SK-N-MC (cell line): ENCODE results near the gene KIF21B.

Experiments used
- DNase-seq: peaks from one replicate; pipeline ENCODE4 v3.0.0-alpha.2; 2011; ENCODE audit warnings: low read depth, low spot score
- H3K27ac ChIP-seq: fragments of 200-600 bp; sonication (generic); 2 replicates; pipeline ENCODE4 v1.5.1; 2016; ENCODE audit warnings: mixed run types
- H3K36me3 ChIP-seq: fragments of 200-600 bp; sonication (generic); 2 replicates; pipeline ENCODE4 v1.6.1; 2017; ENCODE audit warnings: antibody characterized with exemption, low read length, mixed read lengths; ENCODE audit not compliant: insufficient read depth
- H3K4me3 ChIP-seq: fragments of 200-600 bp; sonication (generic); 2 replicates; pipeline ENCODE4 v1.5.1; 2016
- H3K9ac ChIP-seq: fragments of 200-600 bp; sonication (generic); 2 replicates; pipeline ENCODE4 v1.8.0; 2017; ENCODE audit warnings: mixed run types, mixed read lengths; ENCODE audit not compliant: insufficient read length
- H3K9me3 ChIP-seq: fragments of 200-600 bp; sonication (generic); 2 replicates; pipeline ENCODE4 v1.6.1; 2017; ENCODE audit warnings: low read depth, mild to moderate bottlenecking, antibody characterized with exemption, low read length, moderate library complexity, mixed read lengths
- EZH2 ChIP-seq: fragments of 200-600 bp; sonication (generic); IDR thresholded peaks from one replicate; pipeline ENCODE4 v1.6.1; 2017; ENCODE audit warnings: antibody characterized with exemption
- FOXP2 ChIP-seq: optimal IDR thresholded peaks from 2 replicates; pipeline ENCODE3; 2011; ENCODE audit warnings: mild to moderate bottlenecking, moderate library complexity; ENCODE audit not compliant: insufficient read depth; ENCODE audit errors: extremely low read length, control extremely low read depth
- POLR2AphosphoS5 ChIP-seq: IDR thresholded peaks from 2 replicates; pipeline ENCODE4 v1.6.1; 2012; ENCODE audit warnings: mild to moderate bottlenecking, low read depth, low read length, borderline replicate concordance

KIF21B gene, protein sequence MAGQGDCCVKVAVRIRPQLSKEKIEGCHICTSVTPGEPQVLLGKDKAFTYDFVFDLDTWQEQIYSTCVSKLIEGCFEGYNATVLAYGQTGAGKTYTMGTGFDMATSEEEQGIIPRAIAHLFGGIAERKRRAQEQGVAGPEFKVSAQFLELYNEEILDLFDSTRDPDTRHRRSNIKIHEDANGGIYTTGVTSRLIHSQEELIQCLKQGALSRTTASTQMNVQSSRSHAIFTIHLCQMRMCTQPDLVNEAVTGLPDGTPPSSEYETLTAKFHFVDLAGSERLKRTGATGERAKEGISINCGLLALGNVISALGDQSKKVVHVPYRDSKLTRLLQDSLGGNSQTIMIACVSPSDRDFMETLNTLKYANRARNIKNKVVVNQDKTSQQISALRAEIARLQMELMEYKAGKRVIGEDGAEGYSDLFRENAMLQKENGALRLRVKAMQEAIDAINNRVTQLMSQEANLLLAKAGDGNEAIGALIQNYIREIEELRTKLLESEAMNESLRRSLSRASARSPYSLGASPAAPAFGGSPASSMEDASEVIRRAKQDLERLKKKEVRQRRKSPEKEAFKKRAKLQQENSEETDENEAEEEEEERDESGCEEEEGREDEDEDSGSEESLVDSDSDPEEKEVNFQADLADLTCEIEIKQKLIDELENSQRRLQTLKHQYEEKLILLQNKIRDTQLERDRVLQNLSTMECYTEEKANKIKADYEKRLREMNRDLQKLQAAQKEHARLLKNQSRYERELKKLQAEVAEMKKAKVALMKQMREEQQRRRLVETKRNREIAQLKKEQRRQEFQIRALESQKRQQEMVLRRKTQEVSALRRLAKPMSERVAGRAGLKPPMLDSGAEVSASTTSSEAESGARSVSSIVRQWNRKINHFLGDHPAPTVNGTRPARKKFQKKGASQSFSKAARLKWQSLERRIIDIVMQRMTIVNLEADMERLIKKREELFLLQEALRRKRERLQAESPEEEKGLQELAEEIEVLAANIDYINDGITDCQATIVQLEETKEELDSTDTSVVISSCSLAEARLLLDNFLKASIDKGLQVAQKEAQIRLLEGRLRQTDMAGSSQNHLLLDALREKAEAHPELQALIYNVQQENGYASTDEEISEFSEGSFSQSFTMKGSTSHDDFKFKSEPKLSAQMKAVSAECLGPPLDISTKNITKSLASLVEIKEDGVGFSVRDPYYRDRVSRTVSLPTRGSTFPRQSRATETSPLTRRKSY (N-terminal part only)

GRCh38 chr1:201023517-201023902, at the start of gene KIF21B:
Gene KIF21B (minus strand): TSS chr1:201023714. CDS start chr1:201023383, 331 bp downstream.
- H3K27ac ChIP-seq, result no peak within 1 kb of the TSS
- H3K9me3 ChIP-seq, result no peaks in the 10 kb centered on the region
- H3K36me3 ChIP-seq, result no peaks in the 10 kb centered on the region
- no peak for DNase-seq
- H3K4me3 ChIP-seq, result peak within 1 kb of the TSS; percentile 83
- no peak for TF ChIP-seq FOXP2
- peak within 1 kb of the TSS; percentile 48 for H3K9ac ChIP-seq

- Histone ChIP-seq H3K4me3 (no peak overlapping the region), H3K27ac (no peak overlapping the region), H3K36me3 (no peaks in the 10 kb centered on the region), H3K9ac (no peak overlapping the region), H3K9me3 (no peaks in the 10 kb centered on the region)
- TF ChIP-seq POLR2AphosphoS5 (no peak), EZH2 (no peak), FOXP2 (no peak)
- no peak for DNase-seq
Measured at GRCh38 chr1:201072922-201073321, 49.4 kb upstream of the KIF21B start.

DNA sequence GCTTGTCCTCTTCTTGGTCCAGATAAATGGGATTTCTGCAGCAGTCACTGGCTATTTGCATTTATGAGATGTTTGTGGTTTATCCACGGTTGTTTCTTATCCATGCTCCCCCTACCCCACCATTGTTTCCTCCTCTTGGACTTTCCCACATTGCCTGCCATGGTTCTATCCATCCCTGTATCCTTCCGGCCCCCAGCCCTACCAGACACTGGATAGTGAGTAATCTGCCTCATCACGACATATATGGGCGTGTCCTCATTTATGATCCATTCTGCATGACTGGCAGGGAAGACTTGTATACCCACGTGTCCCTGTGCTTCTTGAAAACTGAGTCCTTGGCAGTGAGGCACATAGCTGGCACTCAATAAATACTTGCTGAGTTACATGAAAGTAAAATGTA, 48.6 kb upstream of the KIF21B start:
- TF ChIP-seq EZH2 (no peak), FOXP2 (no peak), POLR2AphosphoS5 (no peak)
- DNase-seq, result no peak
- H3K9ac ChIP-seq, result no peak overlapping the region
- H3K27ac ChIP-seq, result no peak overlapping the region
- no peak overlapping the region for H3K4me3 ChIP-seq
- no peaks in the 10 kb centered on the region for H3K9me3 ChIP-seq
- no peaks in the 10 kb centered on the region for H3K36me3 ChIP-seq

GRCh38 chr1:201069636-201070035, 46.1 kb upstream of the KIF21B start:
- Histone ChIP-seq H3K9ac (no peak overlapping the region), H3K4me3 (no peak overlapping the region), H3K36me3 (no peaks in the 10 kb centered on the region), H3K27ac (no peak overlapping the region), H3K9me3 (no peaks in the 10 kb centered on the region)
- no peak for TF ChIP-seq EZH2
- TF ChIP-seq FOXP2, result no peak
- TF ChIP-seq POLR2AphosphoS5, result no peak
- no peak for DNase-seq

DNA sequence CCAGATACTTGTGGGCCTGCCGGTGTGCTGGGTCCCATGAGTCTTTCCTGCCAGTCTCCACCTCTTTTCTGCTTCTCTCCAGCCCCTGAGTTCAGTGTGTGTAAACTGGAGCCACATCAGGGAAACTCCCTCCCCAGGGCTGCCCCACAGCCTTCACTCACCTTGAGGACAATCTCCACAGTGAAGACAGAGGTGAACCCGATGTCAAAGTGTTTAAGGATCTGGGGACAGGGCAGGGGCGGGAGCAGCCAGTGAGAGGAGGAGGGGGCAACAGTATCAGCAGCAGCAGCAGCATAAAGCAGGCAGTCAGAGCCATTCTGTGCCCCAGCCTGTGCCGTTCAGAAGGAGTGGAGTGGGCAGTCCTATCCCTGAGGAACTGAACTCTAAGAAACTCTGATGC, 45.5 kb upstream of the KIF21B start:
- no peaks in the 10 kb centered on the region for H3K9me3 ChIP-seq
- TF ChIP-seq EZH2, result no peak
- no peak for TF ChIP-seq POLR2AphosphoS5
- no peak for TF ChIP-seq FOXP2
- DNase-seq, result no peak
- no peak overlapping the region for H3K27ac ChIP-seq
- H3K4me3 ChIP-seq, result no peak overlapping the region
- no peak overlapping the region for H3K9ac ChIP-seq
- no peaks in the 10 kb centered on the region for H3K36me3 ChIP-seq

GRCh38 chr1:201066986-201067385, 43.5 kb upstream of the KIF21B start:
- Histone ChIP-seq H3K27ac (no peak overlapping the region), H3K36me3 (no peaks in the 10 kb centered on the region), H3K9ac (no peak overlapping the region), H3K4me3 (no peak overlapping the region), H3K9me3 (no peaks in the 10 kb centered on the region)
- TF ChIP-seq EZH2 (no peak), FOXP2 (no peak), POLR2AphosphoS5 (no peak)
- no peak for DNase-seq

DNA sequence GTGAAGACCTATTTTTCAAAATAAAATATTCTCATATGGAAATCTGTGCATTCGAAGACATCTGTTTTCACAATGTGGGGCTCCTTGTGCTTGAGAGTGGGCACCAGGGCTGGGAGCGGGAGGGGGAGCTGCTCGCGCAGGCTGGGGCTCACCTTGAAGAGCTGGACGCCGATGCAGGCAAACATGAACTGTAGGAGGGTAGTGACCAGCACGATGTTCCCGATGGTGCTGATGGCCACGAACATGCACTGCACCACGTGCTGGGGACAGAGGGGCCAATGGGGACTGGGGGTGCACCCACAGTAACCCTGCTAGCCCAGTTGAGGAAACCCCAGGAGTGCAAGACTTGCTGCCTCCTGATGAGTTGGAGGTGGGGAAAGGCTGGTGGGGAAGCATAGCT, 42.2 kb upstream of the KIF21B start:
- no peak for TF ChIP-seq POLR2AphosphoS5
- no peak for TF ChIP-seq FOXP2
- no peak for TF ChIP-seq EZH2
- H3K27ac ChIP-seq, result no peak overlapping the region

GRCh38 chr1:201064806-201065205, 41.3 kb upstream of the KIF21B start:
- DNase-seq, result no peak

More for the DNA sequence above, 42.2 kb upstream of the KIF21B start:
- Histone ChIP-seq H3K4me3 (no peak overlapping the region), H3K9ac (no peak overlapping the region), H3K9me3 (no peaks in the 10 kb centered on the region), H3K36me3 (no peaks in the 10 kb centered on the region)
- no peak for DNase-seq

More at GRCh38 chr1:201064806-201065205, 41.3 kb upstream of the KIF21B start:
- no peaks in the 10 kb centered on the region for H3K9me3 ChIP-seq
- TF ChIP-seq POLR2AphosphoS5 (no peak), FOXP2 (no peak), EZH2 (no peak)
- H3K4me3 ChIP-seq, result no peak overlapping the region
- H3K9ac ChIP-seq, result no peak overlapping the region
- no peak overlapping the region for H3K27ac ChIP-seq
- H3K36me3 ChIP-seq, result no peaks in the 10 kb centered on the region
